SK-N-SH treated with all-trans-retinoic acid at 6 μM for 48 hours (cell line): ENCODE measurements around the gene DLG5.

Experiments
- ATAC-seq: fragments of 200-7000 bp; cut with Tn5 transposase; 3 replicates; pipeline ENCODE4 v1.9.1; 2020; ENCODE audit warnings: mild to moderate bottlenecking, moderate library complexity
- ARNTL ChIP-seq: fragments of 450-650 bp; formaldehyde crosslinking; IDR thresholded peaks from 2 replicates; pipeline ENCODE4 v1.5.0; 2020; ENCODE audit warnings: low read depth, mild to moderate bottlenecking, moderate library complexity, borderline replicate concordance
- BACH2 ChIP-seq: fragments of 250-450 bp; sonication (Bioruptor Pico); IDR thresholded peaks from 2 replicates; pipeline ENCODE4 v1.9.0; 2021; ENCODE audit warnings: mild to moderate bottlenecking, borderline replicate concordance
- CSDC2 ChIP-seq: fragments of 250-450 bp; sonication (Bioruptor Pico); IDR thresholded peaks from 2 replicates; pipeline ENCODE4 v1.5.0; 2020; ENCODE audit warnings: mild to moderate bottlenecking, moderate library complexity
- CSRNP3 ChIP-seq: fragments of 250-450 bp; sonication (Bioruptor Pico); IDR thresholded peaks from 2 replicates; pipeline ENCODE4 v1.5.1; 2021; ENCODE audit warnings: mild to moderate bottlenecking, moderate library complexity
- ESRRG ChIP-seq: fragments of 250-450 bp; sonication (Bioruptor Pico); IDR thresholded peaks from 2 replicates; pipeline ENCODE4 v1.6.1; 2021; ENCODE audit warnings: mild to moderate bottlenecking
- GLIS3 ChIP-seq: fragments of 250-450 bp; sonication (Bioruptor Pico); IDR thresholded peaks from 2 replicates; pipeline ENCODE4 v1.5.0; 2020; ENCODE audit warnings: mild to moderate bottlenecking, moderate library complexity
- ISL1 ChIP-seq: fragments of 250-450 bp; sonication (Bioruptor Pico); IDR thresholded peaks from 2 replicates; pipeline ENCODE4 v2.1.2; 2022; ENCODE audit warnings: mild to moderate bottlenecking, moderate library complexity
- POU6F1 ChIP-seq: fragments of 250-450 bp; sonication (Bioruptor Pico); IDR thresholded peaks from 2 replicates; pipeline ENCODE4 v1.8.0; 2021; ENCODE audit warnings: low read depth, mild to moderate bottlenecking, moderate library complexity, borderline replicate concordance
- PPARA ChIP-seq: fragments of 250-450 bp; sonication (Bioruptor Pico); IDR thresholded peaks from 2 replicates; pipeline ENCODE4 v1.5.0; 2020; ENCODE audit warnings: mild to moderate bottlenecking, borderline replicate concordance
- RARB ChIP-seq: fragments of 250-450 bp; sonication (Bioruptor Pico); IDR thresholded peaks from 2 replicates; pipeline ENCODE4 v1.8.0; 2021; ENCODE audit warnings: mild to moderate bottlenecking, moderate library complexity
- SNAI2 ChIP-seq: fragments of 250-450 bp; sonication (Bioruptor Pico); IDR thresholded peaks from 2 replicates; pipeline ENCODE4 v1.5.0; 2020; ENCODE audit warnings: mild to moderate bottlenecking, moderate library complexity
- TCF4 ChIP-seq: fragments of 250-450 bp; sonication (Bioruptor Pico); IDR thresholded peaks from 2 replicates; pipeline ENCODE4 v1.8.0; 2021; ENCODE audit warnings: mild to moderate bottlenecking, moderate library complexity, borderline replicate concordance
- ZC3H10 ChIP-seq: fragments of 250-450 bp; sonication (Bioruptor Pico); IDR thresholded peaks from 2 replicates; pipeline ENCODE4 v1.5.1; 2021; ENCODE audit warnings: mild to moderate bottlenecking, moderate library complexity
- ZFP3 ChIP-seq: fragments of 250-450 bp; sonication (Bioruptor Pico); IDR thresholded peaks from 2 replicates; pipeline ENCODE4 v1.5.0; 2020; ENCODE audit warnings: mild to moderate bottlenecking, moderate library complexity
- ZFP30 ChIP-seq: fragments of 450-650 bp; formaldehyde crosslinking; IDR thresholded peaks from 2 replicates; pipeline ENCODE4 v1.5.0; 2022; ENCODE audit warnings: mild to moderate bottlenecking, moderate library complexity
- ZNF70 ChIP-seq: fragments of 450-650 bp; formaldehyde crosslinking; IDR thresholded peaks from 2 replicates; pipeline ENCODE4 v1.5.0; 2020; ENCODE audit warnings: mild to moderate bottlenecking, moderate library complexity
- ZNF8 ChIP-seq: fragments of 450-650 bp; formaldehyde crosslinking; IDR thresholded peaks from 2 replicates; pipeline ENCODE4 v1.5.0; 2020; ENCODE audit warnings: mild to moderate bottlenecking, moderate library complexity
- TF ChIP-seq, protein P1 (sequence below): fragments of 250-450 bp; sonication (Bioruptor Pico); IDR thresholded peaks from 2 replicates; pipeline ENCODE4 v1.8.0; 2020; ENCODE audit warnings: mild to moderate bottlenecking, moderate library complexity, borderline replicate concordance
- TF ChIP-seq, protein P2 (sequence below): fragments of 250-450 bp; sonication (Bioruptor Pico); IDR thresholded peaks from 2 replicates; pipeline ENCODE4 v1.5.0; 2020; ENCODE audit warnings: mild to moderate bottlenecking, moderate library complexity
- TF ChIP-seq, protein P3 (sequence below): fragments of 250-450 bp; sonication (Bioruptor Pico); IDR thresholded peaks from 2 replicates; pipeline ENCODE4 v1.5.1; 2020; ENCODE audit warnings: low read depth, mild to moderate bottlenecking, moderate library complexity

The DLG5 gene

DNA sequence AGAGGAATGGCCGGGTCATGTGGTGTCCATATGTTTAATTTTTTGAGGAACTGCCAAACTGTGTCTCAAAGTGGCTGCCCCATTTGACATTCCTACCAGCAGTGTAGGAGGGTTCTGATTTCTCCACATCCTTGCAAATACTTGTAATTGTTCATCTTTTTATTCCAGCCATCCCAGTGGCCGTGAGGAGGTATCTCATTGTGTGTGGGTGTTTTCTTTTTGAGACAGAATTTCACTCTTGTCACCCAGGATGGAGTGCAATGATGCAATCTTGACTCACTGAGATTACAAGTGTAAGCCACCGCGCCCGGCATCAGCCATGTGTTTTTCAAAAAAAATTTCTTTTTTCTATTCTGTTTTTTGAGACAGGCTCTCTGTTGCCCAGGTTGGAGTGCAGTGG, 38.7 kb upstream of the DLG5 start:
- ATAC-seq = peak; percentile 48; the same call in 1 of the 3 replicates
- TF ChIP-seq BACH2 (CRISPR knock-in tag) (no peak), ARNTL (no peak), ESRRG (no peak), ZFP3 (no peak), ZC3H10 (CRISPR knock-in tag) (no peak), TCF4 (no peak), PPARA (no peak), ZNF70 (CRISPR knock-in tag) (no peak), CSRNP3 (CRISPR knock-in tag) (no peak), POU6F1 (no peak), ISL1 (no peak), SNAI2 (CRISPR knock-in tag) (no peak), RARB (CRISPR knock-in tag) (no peak), CSDC2 (no peak)
- TF ChIP-seq, protein P1, sequence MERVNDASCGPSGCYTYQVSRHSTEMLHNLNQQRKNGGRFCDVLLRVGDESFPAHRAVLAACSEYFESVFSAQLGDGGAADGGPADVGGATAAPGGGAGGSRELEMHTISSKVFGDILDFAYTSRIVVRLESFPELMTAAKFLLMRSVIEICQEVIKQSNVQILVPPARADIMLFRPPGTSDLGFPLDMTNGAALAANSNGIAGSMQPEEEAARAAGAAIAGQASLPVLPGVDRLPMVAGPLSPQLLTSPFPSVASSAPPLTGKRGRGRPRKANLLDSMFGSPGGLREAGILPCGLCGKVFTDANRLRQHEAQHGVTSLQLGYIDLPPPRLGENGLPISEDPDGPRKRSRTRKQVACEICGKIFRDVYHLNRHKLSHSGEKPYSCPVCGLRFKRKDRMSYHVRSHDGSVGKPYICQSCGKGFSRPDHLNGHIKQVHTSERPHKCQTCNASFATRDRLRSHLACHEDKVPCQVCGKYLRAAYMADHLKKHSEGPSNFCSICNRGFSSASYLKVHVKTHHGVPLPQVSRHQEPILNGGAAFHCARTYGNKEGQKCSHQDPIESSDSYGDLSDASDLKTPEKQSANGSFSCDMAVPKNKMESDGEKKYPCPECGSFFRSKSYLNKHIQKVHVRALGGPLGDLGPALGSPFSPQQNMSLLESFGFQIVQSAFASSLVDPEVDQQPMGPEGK = no peak

DNA sequence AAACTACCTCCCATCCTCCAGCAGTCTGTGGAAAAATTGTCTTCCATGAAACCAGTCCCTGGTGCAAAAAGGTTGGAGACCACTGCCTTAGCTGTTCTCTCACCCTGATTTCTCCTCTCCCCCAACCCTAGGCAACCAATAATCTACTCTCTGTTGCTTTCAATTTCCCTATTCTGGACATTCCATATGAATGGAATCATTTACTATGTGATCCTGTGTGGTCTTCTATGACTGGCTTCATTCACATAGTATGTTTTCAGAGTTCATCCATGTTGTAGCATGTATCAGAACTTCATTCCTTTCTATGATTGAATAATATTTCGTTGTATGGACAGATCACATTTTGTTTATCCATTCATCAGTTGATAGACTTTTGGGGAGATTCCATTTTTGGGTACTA, 38.3 kb upstream of the DLG5 start:
- ATAC-seq = no peak
- TF ChIP-seq PPARA = no peak
- TF ChIP-seq GLIS3 (CRISPR knock-in tag) = no peak
- no peak for TF ChIP-seq BACH2 (CRISPR knock-in tag)
- TF ChIP-seq, protein P2, sequence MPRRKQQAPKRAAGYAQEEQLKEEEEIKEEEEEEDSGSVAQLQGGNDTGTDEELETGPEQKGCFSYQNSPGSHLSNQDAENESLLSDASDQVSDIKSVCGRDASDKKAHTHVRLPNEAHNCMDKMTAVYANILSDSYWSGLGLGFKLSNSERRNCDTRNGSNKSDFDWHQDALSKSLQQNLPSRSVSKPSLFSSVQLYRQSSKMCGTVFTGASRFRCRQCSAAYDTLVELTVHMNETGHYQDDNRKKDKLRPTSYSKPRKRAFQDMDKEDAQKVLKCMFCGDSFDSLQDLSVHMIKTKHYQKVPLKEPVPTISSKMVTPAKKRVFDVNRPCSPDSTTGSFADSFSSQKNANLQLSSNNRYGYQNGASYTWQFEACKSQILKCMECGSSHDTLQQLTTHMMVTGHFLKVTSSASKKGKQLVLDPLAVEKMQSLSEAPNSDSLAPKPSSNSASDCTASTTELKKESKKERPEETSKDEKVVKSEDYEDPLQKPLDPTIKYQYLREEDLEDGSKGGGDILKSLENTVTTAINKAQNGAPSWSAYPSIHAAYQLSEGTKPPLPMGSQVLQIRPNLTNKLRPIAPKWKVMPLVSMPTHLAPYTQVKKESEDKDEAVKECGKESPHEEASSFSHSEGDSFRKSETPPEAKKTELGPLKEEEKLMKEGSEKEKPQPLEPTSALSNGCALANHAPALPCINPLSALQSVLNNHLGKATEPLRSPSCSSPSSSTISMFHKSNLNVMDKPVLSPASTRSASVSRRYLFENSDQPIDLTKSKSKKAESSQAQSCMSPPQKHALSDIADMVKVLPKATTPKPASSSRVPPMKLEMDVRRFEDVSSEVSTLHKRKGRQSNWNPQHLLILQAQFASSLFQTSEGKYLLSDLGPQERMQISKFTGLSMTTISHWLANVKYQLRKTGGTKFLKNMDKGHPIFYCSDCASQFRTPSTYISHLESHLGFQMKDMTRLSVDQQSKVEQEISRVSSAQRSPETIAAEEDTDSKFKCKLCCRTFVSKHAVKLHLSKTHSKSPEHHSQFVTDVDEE (CRISPR knock-in tag) = no peak

GRCh38 chr10:77963901-77964300, 37.3 kb upstream of the DLG5 start:
- ATAC-seq = no peak
- TF ChIP-seq, protein P3, sequence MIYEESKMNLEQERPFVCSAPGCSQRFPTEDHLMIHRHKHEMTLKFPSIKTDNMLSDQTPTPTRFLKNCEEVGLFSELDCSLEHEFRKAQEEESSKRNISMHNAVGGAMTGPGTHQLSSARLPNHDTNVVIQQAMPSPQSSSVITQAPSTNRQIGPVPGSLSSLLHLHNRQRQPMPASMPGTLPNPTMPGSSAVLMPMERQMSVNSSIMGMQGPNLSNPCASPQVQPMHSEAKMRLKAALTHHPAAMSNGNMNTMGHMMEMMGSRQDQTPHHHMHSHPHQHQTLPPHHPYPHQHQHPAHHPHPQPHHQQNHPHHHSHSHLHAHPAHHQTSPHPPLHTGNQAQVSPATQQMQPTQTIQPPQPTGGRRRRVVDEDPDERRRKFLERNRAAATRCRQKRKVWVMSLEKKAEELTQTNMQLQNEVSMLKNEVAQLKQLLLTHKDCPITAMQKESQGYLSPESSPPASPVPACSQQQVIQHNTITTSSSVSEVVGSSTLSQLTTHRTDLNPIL (CRISPR knock-in tag) = no peak
- TF ChIP-seq RARB (CRISPR knock-in tag) (no peak), ZNF8 (no peak), CSRNP3 (CRISPR knock-in tag) (no peak), POU6F1 (no peak), ZFP30 (CRISPR knock-in tag) (no peak), TCF4 (no peak), ZC3H10 (CRISPR knock-in tag) (no peak), ZFP3 (no peak), ESRRG (no peak)
- TF ChIP-seq, protein P1 = no peak
